Measurements from ENCODE around the gene ZFHX3.

ZFHX3 gene

GRCh38 chr16:72946063-72946462 is 101.9 kb downstream of the ZFHX3 start:
- no peak for FAIRE-seq

GRCh38 chr16:72945611-72946010 is 102.3 kb downstream of the ZFHX3 start:
- FAIRE-seq, result no peak

GRCh38 chr16:72944757-72945485 is 103.0 kb downstream of the ZFHX3 start:
- FAIRE-seq, result no peak

- FAIRE-seq, result no peak
These were observed 105.9 kb downstream of the ZFHX3 start for GRCh38 chr16:72942021-72942420.

GRCh38 chr16:72940886-72941285 is 107.0 kb downstream of the ZFHX3 start:
- no peak for FAIRE-seq

DNA sequence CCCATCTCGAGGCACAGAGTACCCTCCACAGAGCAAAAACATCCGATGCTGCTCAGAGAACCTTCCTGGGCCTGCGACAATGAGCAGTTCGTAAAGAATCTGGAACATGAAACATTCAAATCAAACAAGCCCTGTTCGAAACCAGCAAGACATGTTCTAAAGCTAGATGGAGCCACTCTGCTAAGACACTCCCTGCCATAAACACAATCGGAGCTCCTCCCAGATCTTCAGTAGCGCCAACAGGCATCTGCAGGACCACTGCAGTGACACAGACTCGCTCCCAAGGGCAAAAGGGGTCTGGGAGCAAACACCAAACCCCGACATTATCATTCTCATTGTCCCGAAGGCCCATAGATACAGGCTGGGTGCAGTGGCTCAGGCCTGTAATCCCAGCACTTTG is 108.7 kb downstream of the ZFHX3 start:
- FAIRE-seq, result no peak

DNA sequence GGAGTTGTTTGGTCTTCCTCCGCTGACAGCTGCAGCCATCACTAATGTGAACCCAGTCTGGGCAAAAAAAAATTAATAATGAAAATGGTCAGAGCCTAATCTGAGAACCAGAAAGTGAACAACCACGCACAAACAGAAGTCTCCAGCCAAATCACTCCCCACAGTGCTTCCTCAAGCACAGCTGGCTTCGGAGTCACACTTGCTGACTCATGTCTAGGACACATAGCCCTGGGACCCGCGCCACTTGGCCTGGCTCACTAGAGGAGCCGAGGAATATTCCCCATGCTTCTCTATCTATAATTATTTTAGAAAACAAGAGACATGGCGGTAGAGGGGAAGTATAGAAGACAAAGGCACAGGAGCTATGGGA is 109.1 kb downstream of the ZFHX3 start:
- FAIRE-seq, result no peak

DNA sequence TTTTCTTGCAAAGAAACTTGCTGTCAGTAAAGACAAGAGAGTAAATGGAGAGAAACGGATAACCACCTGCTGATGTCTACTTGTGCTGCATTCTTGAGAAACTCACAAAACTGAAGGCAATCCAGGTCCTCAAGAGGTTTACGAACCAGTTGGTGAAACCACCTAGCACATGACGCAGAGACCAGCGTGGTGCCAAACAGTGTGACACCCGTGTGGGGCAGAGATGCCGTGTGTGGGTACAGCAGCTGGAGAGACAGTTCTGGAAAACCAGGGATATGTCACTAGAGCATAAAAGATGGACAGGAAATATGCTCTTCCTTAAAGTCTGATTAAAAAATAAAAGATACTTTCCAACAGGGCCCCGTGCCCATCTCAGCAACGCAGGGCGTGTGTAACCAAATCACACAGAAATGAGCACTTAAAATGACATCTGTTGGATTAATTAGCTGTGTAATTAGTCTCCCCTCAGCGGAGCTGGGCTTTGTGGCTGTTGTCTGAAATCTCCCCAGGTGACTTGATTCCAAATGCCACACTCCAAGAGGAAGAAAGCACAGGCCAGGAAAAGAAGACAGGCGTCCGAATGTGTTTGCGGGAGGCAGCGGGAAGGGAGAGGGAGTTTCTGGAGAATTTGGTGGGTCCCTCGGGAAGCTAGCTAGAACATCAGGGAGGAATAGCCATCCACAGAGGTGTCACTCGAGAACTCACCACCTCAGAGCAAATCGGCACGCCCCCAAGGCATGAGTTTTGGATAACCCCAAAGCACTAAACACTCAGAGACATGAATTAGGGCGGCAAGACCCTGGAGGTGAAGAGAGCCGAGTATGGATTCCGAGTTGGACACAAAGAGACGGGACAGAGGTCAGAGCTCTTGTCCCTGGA is 109.8 kb downstream of the ZFHX3 start:
- FAIRE-seq, result no peak

DNA sequence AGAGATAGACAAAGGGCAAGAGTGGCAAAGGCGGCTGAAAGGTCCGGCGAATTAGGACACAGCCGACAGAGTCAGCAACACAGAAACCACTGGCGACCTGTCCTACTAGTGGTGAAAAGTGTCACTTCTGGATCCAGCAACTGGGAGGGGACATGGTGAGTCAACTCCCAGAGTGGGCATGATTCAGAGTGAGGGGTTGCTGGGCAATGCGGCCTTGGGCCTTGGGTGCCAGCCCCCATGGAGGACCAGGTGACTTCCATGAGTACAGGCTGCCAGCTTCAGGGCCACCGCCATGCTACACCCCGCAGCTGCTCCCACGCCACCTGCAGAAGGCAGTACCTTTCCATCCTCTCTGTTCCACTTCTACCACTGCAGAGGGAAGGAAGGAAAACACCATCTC is 110.6 kb downstream of the ZFHX3 start:
- FAIRE-seq, result no peak

- no peak for FAIRE-seq
These were observed 111.5 kb downstream of the ZFHX3 start for GRCh38 chr16:72936408-72936807.

GRCh38 chr16:72935896-72936295 is 112.0 kb downstream of the ZFHX3 start:
- FAIRE-seq, result no peak

DNA sequence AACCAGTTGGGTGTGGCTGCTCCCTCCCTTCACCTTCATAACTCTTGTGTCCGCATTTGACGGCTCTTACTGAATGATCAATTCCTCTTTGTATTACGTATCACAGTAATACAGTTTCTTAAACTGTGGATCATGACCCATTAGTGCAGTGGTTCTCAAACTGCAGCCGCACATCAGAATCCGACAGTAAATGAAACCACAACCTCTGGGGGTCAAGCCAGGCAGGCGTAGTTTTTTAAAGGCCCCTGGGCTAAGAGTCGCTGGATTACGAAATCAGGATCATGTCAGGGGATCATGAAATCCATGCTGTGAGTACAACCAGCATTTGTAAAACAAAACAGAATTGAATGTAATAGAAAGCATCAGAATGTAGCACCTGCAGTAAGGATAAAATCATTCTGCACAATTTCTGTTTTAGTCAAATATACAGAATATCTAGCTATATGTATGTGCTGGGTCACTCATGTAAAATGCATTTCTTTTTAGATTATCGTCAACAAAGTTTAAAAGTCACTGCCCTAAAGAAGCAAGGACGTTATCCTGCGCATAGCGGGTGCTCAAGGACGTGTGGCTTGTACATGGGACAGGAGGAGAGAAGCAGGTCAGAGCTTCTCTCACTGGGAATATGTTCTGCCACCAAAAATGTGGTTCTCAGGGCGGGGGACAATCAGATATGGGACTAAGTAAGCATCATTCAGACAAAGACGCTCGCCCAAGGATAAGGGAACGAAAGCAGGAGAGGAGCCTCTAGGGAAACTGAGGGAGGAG is 113.1 kb downstream of the ZFHX3 start:
- no peak for FAIRE-seq

DNA sequence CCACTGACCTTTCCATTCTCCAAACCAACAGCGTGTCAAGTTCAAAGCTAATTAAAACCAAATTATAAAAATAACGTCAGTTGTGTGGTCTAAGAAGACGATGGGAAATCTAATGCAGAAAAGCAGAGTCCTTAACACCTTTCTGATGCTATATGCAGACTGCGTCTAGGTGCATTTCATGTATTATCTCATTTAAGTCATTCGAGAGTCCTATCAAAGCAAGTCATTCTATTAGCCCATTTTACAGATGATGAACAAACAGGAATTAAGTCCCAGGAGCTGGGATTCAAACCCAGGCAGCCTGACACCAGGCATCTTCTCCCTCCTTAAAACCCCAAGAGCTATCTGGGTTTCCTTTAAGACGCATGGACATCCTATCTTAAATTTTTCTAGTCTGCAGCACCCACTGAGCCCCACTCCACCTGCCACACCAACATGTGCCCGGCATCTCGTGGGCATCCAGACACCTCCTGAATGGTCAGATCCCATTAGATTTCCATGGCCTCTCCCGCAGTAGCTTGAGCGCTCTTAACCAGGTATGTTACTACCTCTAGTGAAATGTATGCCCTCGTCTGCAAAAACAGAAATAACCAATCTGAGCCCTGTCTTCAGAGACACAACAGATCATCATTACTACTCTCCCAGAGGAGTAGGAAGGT is 115.1 kb downstream of the ZFHX3 start:
- FAIRE-seq, result no peak

GRCh38 chr16:72932050-72932449 is 115.9 kb downstream of the ZFHX3 start:
- no peak for FAIRE-seq

GRCh38 chr16:72930396-72930795 is 117.5 kb downstream of the ZFHX3 start:
- FAIRE-seq, result no peak

DNA sequence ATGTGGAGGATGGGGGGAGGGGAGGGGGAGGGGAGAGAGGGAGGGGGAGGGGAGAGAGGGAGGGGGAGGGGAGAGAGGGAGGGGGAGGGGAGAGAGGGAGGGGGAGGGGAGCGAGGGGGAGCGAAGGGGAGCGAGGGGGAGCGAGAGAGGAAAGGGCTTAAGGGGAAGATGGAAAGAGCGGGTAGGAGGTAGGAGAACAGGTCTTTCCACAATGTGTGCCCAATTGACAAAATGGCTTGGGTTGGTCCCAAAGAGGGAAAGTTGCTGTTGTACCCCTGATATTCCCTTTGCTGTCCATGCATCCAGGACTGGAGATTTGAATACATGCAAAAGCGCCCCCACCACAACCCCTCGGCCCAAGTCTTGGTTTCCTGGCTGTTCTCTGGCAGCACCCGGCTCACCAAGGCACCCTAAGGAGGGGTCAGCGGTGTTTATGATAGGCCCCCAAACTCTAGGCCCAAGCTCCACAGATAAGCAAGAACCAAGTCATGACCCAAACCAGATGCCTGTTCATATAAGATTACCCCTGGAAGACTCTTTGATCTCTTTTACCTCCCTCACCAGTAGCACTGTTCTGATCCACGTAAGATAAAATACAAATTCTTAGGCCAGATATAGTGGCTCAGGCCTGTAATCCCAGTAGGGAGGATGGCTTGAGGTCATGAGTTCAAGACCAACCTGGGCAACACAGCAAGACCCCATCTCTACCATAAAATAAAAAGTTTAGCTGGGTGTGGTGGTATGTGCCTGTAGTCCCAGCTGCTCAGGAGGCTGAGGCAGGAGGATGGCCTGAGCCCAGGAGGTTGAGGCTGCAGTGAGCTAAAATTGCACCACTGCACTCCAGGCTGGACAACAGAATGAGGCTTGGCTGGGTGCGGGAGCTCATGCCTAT is 119.6 kb downstream of the ZFHX3 start:
- no peak for FAIRE-seq

- FAIRE-seq, result no peak
These were observed 120.5 kb downstream of the ZFHX3 start for GRCh38 chr16:72927199-72928089.

- no peak for FAIRE-seq
These were observed 121.5 kb downstream of the ZFHX3 start for GRCh38 chr16:72926177-72927070.

DNA sequence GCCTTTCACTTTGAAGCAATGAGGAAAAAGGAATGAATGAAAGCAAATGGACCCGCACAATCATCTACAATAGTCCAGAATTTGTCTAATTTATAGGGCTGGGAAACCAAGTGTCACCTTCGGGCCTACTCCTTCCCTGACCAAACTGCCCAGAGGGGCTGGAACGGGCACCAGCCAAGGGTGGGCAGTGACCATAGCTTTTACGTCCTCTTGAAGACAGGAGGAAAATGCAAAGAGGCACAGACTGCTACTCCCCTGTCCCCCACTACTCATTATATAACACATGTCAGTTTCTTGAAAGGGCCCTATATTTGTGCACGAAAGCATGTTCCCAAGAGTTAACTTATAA is 122.3 kb downstream of the ZFHX3 start:
- FAIRE-seq, result no peak

Measured in endometrium (tissue), 2 donors.